ENCODE measurements around the gene ITK. TPM values are rescaled to one million over a fixed set of nuclear protein-coding genes. Genes with fewer than 3 reads are reported as not detected.

Gene ITK
- polyA plus RNA-seq, 5 donors: 0.75 to 1.2 (median 0.90) TPM

GRCh38 chr5:157245886-157246285, 65.2 kb downstream of the ITK start:
- no peak for DNase-seq

- DNase-seq: no peak
Measured at GRCh38 chr5:157247267-157247666, 66.6 kb downstream of the ITK start.

GRCh38 chr5:157248821-157249470, 68.3 kb downstream of the ITK start:
- DNase-seq: no peak

GRCh38 chr5:157252711-157253465, 72.2 kb downstream of the ITK start:
- no peak for DNase-seq

GRCh38 chr5:157253547-157253946, 72.9 kb downstream of the ITK start:
- DNase-seq: no peak

- DNase-seq: no peak
Measured at GRCh38 chr5:157258450-157258849, 77.8 kb downstream of the ITK start.

- no peak for DNase-seq
Measured at GRCh38 chr5:157259699-157260098, 79.1 kb downstream of the ITK start.

- DNase-seq: no peak
Measured at GRCh38 chr5:157263496-157264090, 83.0 kb downstream of the ITK start.

GRCh38 chr5:157265714-157266285, 85.2 kb downstream of the ITK start, which contains the start of gene CYFIP2:
Gene CYFIP2, plus strand, starts transcription at chr5:157266123. Its CDS starts 19,239 bp downstream, at chr5:157285362.
- DNase-seq: peak; percentile 35 to 57

GRCh38 chr5:157266286-157267007, 85.8 kb downstream of the ITK start:
- no peak for DNase-seq

- no peak for DNase-seq
Measured at GRCh38 chr5:157267025-157267424, 86.4 kb downstream of the ITK start.

GRCh38 chr5:157267761-157268480, 87.3 kb downstream of the ITK start:
- DNase-seq: peak in 1 of 2 donors; percentile 31

- DNase-seq: peak; percentile 42 to 51
Measured at GRCh38 chr5:157269165-157269671, 88.6 kb downstream of the ITK start.

GRCh38 chr5:157269761-157270272, 89.2 kb downstream of the ITK start:
- no peak for DNase-seq

- no peak for DNase-seq
Measured at GRCh38 chr5:157270771-157271170, 90.1 kb downstream of the ITK start.

- DNase-seq: no peak
Measured at GRCh38 chr5:157271740-157272271, 91.2 kb downstream of the ITK start.

GRCh38 chr5:157273131-157273556, 92.5 kb downstream of the ITK start:
- DNase-seq: no peak

- no peak for DNase-seq
Measured at GRCh38 chr5:157275403-157275802, 94.8 kb downstream of the ITK start.

- DNase-seq: no peak
Measured at GRCh38 chr5:157278319-157279037, 97.8 kb downstream of the ITK start.

Measured in right lung (tissue), 5 donors.